GM19240 (cell line): ENCODE results near the gene DLX1.

Source experiments
- DNase-seq: peaks from one replicate; pipeline ENCODE4 v3.0.0; 2011; ENCODE audit warnings: low spot score; ENCODE audit not compliant: insufficient read length

Gene DLX1

GRCh38 chr2:172096626-172097547 lies 11.6 kb downstream of the DLX1 start:
- DNase-seq = no peak

- no peak for DNase-seq
Measured at GRCh38 chr2:172097557-172098131, 12.3 kb downstream of the DLX1 start.

GRCh38 chr2:172098287-172098649 lies 13.0 kb downstream of the DLX1 start:
- no peak for DNase-seq

GRCh38 chr2:172098650-172099471 lies 13.6 kb downstream of the DLX1 start:
- DNase-seq = no peak

GRCh38 chr2:172099472-172100079 lies 14.3 kb downstream of the DLX1 start:
- DNase-seq = no peak

- no peak for DNase-seq
Measured at GRCh38 chr2:172100080-172100934, 15.0 kb downstream of the DLX1 start.

GRCh38 chr2:172100935-172101820 lies 15.9 kb downstream of the DLX1 start:
- no peak for DNase-seq

GRCh38 chr2:172101821-172102390 lies 16.6 kb downstream of the DLX1 start:
- no peak for DNase-seq

- DNase-seq = no peak
Measured at GRCh38 chr2:172102391-172103359, 17.4 kb downstream of the DLX1 start, which contains the start of gene DLX2. Gene DLX2 (minus strand): TSS chr2:172102900. CDS start chr2:172102538, 362 bp downstream.

GRCh38 chr2:172103471-172104272 lies 18.4 kb downstream of the DLX1 start:
- DNase-seq = no peak

- no peak for DNase-seq
Measured at GRCh38 chr2:172105471-172106107, 20.3 kb downstream of the DLX1 start.

GRCh38 chr2:172106108-172106961 lies 21.0 kb downstream of the DLX1 start:
- no peak for DNase-seq

- no peak for DNase-seq
Measured at GRCh38 chr2:172107690-172108586, 22.6 kb downstream of the DLX1 start.

GRCh38 chr2:172108587-172108930 lies 23.3 kb downstream of the DLX1 start:
- no peak for DNase-seq
